Gastrocnemius medialis (tissue), 4 donors: ENCODE data around the gene CDH4. TPM values are rescaled to one million over a fixed set of nuclear protein-coding genes. Genes with fewer than 3 reads are reported as not detected.

ENCODE experiments used
- ATAC-seq, 2 donors: fragments of 150-250 bp; one replicate each; pipeline ENCODE4 v1.9.1; 2016
- DNase-seq, 2 donors: peaks; one replicate each; pipeline ENCODE4 v3.0.0-alpha.2; 2019
- H3K27ac ChIP-seq, 4 donors: fragments of 200-600 bp; sonication (generic); 1 replicate in 1 of 4; 2 replicates in 3 of 4; pipeline ENCODE4 v1.5.1; 2016 to 2018; ENCODE audit warnings: mild to moderate bottlenecking in 2 of 4, moderate library complexity in 1 of 4
- H3K27me3 ChIP-seq, 3 donors: fragments of 200-600 bp; sonication (generic) in 2 of 3; 1 replicate in 1 of 3; 2 replicates in 2 of 3; pipeline versions ENCODE4 v1.5.1 to v1.6.0; 2016 to 2019; ENCODE audit warnings: mild to moderate bottlenecking in 1 of 3, moderate library complexity in 1 of 3
- H3K36me3 ChIP-seq, 2 donors: fragments of 200-600 bp; sonication (generic) in 1 of 2; one replicate each; pipeline ENCODE4 v1.5.1; 2017 to 2018
- H3K4me1 ChIP-seq, 2 donors: fragments of 200-600 bp; sonication (generic) in 1 of 2; one replicate each; pipeline ENCODE4 v1.5.1; 2016 to 2017; ENCODE audit warnings: mild to moderate bottlenecking in 2 of 2
- H3K4me3 ChIP-seq, 4 donors: fragments of 200-600 bp; sonication (generic) in 3 of 4; 1 replicate in 1 of 4; 2 replicates in 3 of 4; pipeline ENCODE4 v1.5.1; 2016 to 2019; ENCODE audit warnings: mild to moderate bottlenecking in 2 of 4
- H3K9me3 ChIP-seq, 3 donors: fragments of 200-600 bp; sonication (generic) in 2 of 3; 1 replicate in 1 of 3; 2 replicates in 2 of 3; pipeline ENCODE4 v1.5.1; 2016 to 2019
- POLR2A ChIP-seq, 2 donors: fragments of 450-650 bp; IDR thresholded peaks; one replicate each; pipeline ENCODE4 v1.6.1; 2017; ENCODE audit warnings: antibody characterized with exemption in 2 of 2, mild to moderate bottlenecking in 2 of 2, moderate library complexity in 2 of 2
- in situ Hi-C, 4 donors: fragments of 200-750 bp; cut with MboI; loops; one replicate each; pipeline versions ENCODE4 v1.15.0 to v1.8.0; 2017; ENCODE audit warnings: low sequenced_read_pairs in 4 of 4
- intact Hi-C: fragments of 100-400 bp; cut with DNase I; formaldehyde crosslinking; loops from one replicate; pipeline ENCODE4 v1.15.1; 2023; ENCODE audit warnings: low total_unique reads
- total RNA-seq, 4 donors: library from RNA; depleted of rRNA; stranded (reverse); fragments of >200 nt; gene quantifications; one replicate each; pipeline versions ENCODE4 v1.1.0 to v1.2.3, GENCODE V29; 2016
- TF ChIP-seq, protein P1 (sequence below), 5 experiments: fragments of 450-650 bp in 3 of 5; fragments of 200-600 bp in 2 of 5; sonication (generic) in 2 of 5; IDR thresholded peaks in 4 of 5; conservative IDR thresholded peaks in 1 of 5; 1 replicate in 4 of 5; 2 replicates in 1 of 5; pipeline ENCODE4 v1.5.1; 2016 to 2019; ENCODE audit warnings: antibody characterized with exemption in 5 of 5, mild to moderate bottlenecking in 3 of 5, moderate library complexity in 3 of 5

The CDH4 gene
- total RNA-seq, 4 donors from 2014 or later = 0.38 to 1.2 (median 0.86) TPM

DNA sequence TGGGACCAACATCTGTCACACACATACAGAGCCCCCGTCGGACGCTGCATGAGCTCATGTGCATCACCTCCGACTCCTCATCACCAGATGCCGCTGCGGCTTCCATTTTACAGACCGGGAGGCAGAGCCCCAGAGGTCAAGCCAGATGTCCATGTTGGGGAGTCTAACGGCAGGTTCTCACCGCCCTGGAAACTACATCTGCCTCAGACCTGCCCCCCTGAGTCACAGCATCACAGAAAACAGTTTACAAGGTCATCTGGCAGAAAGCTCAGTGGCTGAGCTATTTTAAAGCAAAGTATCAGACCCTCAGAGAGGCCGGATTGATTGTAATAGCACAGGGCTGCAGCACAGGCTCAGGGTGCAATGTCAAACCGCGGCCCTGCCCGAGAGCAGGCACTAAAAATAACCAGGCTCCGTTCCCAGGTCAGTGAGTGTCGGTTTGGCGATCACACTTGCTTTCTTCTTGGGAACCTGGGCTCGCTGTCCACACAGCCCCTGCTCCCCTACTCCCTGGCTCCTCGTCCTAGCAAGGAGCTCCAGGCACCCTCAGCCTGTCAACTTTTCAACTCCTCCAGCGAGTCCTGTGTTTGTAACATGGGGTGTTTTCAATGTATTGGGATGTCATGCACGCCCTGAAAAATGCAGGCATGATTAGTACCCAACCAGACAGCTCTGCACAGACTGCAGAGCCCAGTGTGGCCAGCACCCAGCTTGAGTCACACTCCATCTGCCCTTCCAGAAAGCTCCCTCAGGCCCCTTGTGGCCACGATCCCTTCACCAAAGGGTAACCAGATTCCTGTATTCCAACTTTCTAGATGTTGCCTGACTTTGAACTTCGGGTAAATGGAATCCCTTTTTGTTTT is 264.5 kb downstream of the CDH4 start:
- no peak for ATAC-seq
- no peak for DNase-seq
- TF ChIP-seq, protein P1, sequence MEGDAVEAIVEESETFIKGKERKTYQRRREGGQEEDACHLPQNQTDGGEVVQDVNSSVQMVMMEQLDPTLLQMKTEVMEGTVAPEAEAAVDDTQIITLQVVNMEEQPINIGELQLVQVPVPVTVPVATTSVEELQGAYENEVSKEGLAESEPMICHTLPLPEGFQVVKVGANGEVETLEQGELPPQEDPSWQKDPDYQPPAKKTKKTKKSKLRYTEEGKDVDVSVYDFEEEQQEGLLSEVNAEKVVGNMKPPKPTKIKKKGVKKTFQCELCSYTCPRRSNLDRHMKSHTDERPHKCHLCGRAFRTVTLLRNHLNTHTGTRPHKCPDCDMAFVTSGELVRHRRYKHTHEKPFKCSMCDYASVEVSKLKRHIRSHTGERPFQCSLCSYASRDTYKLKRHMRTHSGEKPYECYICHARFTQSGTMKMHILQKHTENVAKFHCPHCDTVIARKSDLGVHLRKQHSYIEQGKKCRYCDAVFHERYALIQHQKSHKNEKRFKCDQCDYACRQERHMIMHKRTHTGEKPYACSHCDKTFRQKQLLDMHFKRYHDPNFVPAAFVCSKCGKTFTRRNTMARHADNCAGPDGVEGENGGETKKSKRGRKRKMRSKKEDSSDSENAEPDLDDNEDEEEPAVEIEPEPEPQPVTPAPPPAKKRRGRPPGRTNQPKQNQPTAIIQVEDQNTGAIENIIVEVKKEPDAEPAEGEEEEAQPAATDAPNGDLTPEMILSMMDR (IDR thresholded peaks at IDR 0.05 in 4 of 5, conservative IDR thresholded peaks at IDR 0.05 in 1 of 5) = no peak
- TF ChIP-seq POLR2A (IDR thresholded peaks at IDR 0.05) = no peak
- H3K27ac ChIP-seq = no peak overlapping the region
- in situ Hi-C loops = no loop called here
- H3K4me3 ChIP-seq = no peak overlapping the region
- H3K27me3 ChIP-seq = no peaks in the 10 kb centered on the region
- intact Hi-C loops = no loop called here
- no peaks in the 10 kb centered on the region for H3K36me3 ChIP-seq
- H3K4me1 ChIP-seq = peaks cover 0 to 7% of the 10 kb centered on the region in 2 donors
- H3K9me3 ChIP-seq = no peaks in the 10 kb centered on the region

DNA sequence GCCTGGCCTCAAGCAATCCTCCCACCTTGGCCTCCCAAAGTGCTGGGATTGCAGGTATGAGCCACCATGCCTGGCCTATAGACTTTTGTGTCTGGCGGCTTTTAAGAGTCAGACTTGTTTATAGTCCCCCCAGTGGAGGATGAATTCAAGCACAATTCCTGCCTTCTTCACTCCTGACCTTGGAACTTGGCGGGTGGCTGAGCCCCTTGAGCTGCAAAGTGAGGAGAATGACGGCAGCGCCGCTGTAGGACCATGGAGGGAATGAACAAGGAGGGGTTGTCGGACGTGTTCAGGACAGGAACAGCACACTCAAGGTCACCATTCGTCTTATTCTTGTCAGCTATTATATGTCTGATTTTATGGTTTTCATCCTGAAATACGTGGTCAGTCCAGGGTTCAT is 265.4 kb downstream of the CDH4 start:
- TF ChIP-seq, protein P1 (IDR thresholded peaks at IDR 0.05 in 4 of 5, conservative IDR thresholded peaks at IDR 0.05 in 1 of 5) = no peak
- no peak for TF ChIP-seq POLR2A (IDR thresholded peaks at IDR 0.05)
- H3K9me3 ChIP-seq = no peaks in the 10 kb centered on the region
- no peak overlapping the region for H3K27ac ChIP-seq
- intact Hi-C loops = no loop called here
- no peak for DNase-seq
- peaks cover 0 to 7% of the 10 kb centered on the region in 2 donors for H3K4me1 ChIP-seq
- in situ Hi-C loops = no loop called here
- no peaks in the 10 kb centered on the region for H3K36me3 ChIP-seq
- H3K4me3 ChIP-seq = no peak overlapping the region
- ATAC-seq = no peak
- no peaks in the 10 kb centered on the region for H3K27me3 ChIP-seq

DNA sequence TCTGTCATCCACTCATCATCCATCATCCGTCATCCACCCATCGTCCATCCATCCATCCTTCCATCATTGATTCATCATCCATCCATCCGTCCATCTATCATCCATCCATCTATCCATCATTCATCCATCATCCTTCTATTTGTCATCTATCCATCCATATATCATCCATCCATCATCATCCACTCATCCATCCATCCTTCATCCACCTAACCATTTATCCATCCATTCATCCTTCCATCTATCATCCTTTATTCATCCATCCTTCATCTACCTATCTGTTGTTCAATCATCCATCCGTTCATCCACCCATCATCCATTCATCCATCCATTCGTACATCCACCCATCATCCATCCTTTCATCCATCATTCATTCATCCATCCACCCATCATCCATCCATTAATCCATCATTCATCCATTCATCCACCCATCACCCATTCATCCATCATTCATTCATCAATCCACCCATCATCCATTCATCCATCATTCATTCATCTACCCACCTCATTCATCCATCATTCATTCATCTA is 266.4 kb downstream of the CDH4 start:
- H3K27ac ChIP-seq = no peak overlapping the region
- TF ChIP-seq POLR2A (IDR thresholded peaks at IDR 0.05) = no peak
- TF ChIP-seq, protein P1 (IDR thresholded peaks at IDR 0.05 in 4 of 5, conservative IDR thresholded peaks at IDR 0.05 in 1 of 5) = no peak
- DNase-seq = no peak
- in situ Hi-C loops (no loop called here), intact Hi-C loops (no loop called here)
- H3K4me1 ChIP-seq = peaks cover 0 to 7% of the 10 kb centered on the region in 2 donors
- no peaks in the 10 kb centered on the region for H3K27me3 ChIP-seq
- H3K36me3 ChIP-seq = no peaks in the 10 kb centered on the region
- H3K9me3 ChIP-seq = no peaks in the 10 kb centered on the region
- ATAC-seq = no peak
- no peak overlapping the region for H3K4me3 ChIP-seq

DNA sequence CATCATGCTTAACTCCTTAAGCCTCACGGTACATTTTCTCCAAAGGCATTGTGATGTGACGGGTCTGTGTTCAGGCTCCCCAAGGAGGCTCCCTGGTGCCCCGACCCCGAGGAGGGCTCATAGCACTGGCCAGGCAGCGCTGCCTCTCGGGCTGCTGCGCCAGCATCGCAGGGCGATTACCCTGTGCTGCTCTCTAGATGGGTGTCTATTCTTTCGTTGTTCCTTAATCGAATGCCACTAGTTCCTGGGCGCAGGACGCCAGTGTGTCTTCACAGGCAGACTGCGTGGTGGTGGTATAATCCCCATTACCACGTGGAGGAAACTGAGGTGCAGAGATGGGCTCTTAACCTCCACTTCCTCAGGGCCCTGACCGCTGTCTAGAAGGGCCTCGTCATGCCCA is 267.4 kb downstream of the CDH4 start:
- Histone ChIP-seq H3K9me3 (no peaks in the 10 kb centered on the region), H3K4me3 (no peak overlapping the region), H3K27me3 (no peaks in the 10 kb centered on the region), H3K36me3 (no peaks in the 10 kb centered on the region), H3K4me1 (peaks cover 0 to 7% of the 10 kb centered on the region in 2 donors), H3K27ac (no peak overlapping the region)
- TF ChIP-seq, protein P1 (IDR thresholded peaks at IDR 0.05 in 4 of 5, conservative IDR thresholded peaks at IDR 0.05 in 1 of 5) = no peak
- no peak for TF ChIP-seq POLR2A (IDR thresholded peaks at IDR 0.05)
- DNase-seq (no peak), ATAC-seq (no peak)
- intact Hi-C loops (no loop called here), in situ Hi-C loops (no loop called here)
